Adrenal gland (tissue), 12 donors: ENCODE results near the gene ZNF618. TPM values are rescaled to one million over a fixed set of nuclear protein-coding genes. Genes with fewer than 3 reads are reported as not detected.

Experiments used
- DNase-seq, 7 donors: peaks; one replicate each; pipeline ENCODE4 v3.0.0-alpha.2; 2019 to 2020
- H3K27ac ChIP-seq, 5 donors: fragments of 200-600 bp; sonication (generic) in 4 of 5; 1 replicate in 3 of 5; 2 replicates in 2 of 5; pipeline versions ENCODE4 v1.5.1 to v1.8.0; 2016 to 2020; ENCODE audit warnings: mild to moderate bottlenecking in 1 of 5
- H3K27me3 ChIP-seq: fragments of 200-600 bp; 2 replicates; pipeline ENCODE4 v1.8.0; 2021
- H3K36me3 ChIP-seq, 2 donors: fragments of 200-600 bp; replicated peaks in 1 of 2; 1 replicate in 1 of 2; 2 replicates in 1 of 2; pipeline versions ENCODE4 v1.5.1 to v1.8.0; 2018 to 2022
- H3K4me1 ChIP-seq, 2 donors: fragments of 200-600 bp; replicated peaks in 1 of 2; 1 replicate in 1 of 2; 2 replicates in 1 of 2; pipeline versions ENCODE4 v1.5.1 to v1.8.0; 2018 to 2021
- H3K4me3 ChIP-seq, 4 donors: fragments of 200-600 bp; sonication (generic) in 3 of 4; one replicate each; pipeline ENCODE4 v1.5.1; 2016 to 2018
- H3K9me3 ChIP-seq, 3 donors: fragments of 200-600 bp; sonication (generic) in 1 of 3; replicated peaks in 1 of 3; 1 replicate in 2 of 3; 2 replicates in 1 of 3; pipeline versions ENCODE4 v1.5.1 to v1.8.0; 2016 to 2021
- POLR2A ChIP-seq, 2 donors: fragments of 450-650 bp; IDR thresholded peaks; one replicate each; pipeline ENCODE4 v1.6.1; 2017; ENCODE audit warnings: antibody characterized with exemption in 2 of 2, mild to moderate bottlenecking in 2 of 2, moderate library complexity in 1 of 2
- WGBS, 4 donors: extraction: QIAGEN DNeasy Blood & Tissue Kit in 2 of 4; methylation state at CpG; one replicate each; pipeline versions ENCODE4 v1.1.5 to v1.1.7; 2013 to 2017; 5-methylcytosine and 5-hydroxymethylcytosine counted together
- intact Hi-C, 2 donors: fragments of 100-400 bp; cut with DNase I; formaldehyde crosslinking; loops; one replicate each; pipeline versions ENCODE4 v1.14.1 to v1.15.0; 2022 to 2023
- polyA plus RNA-seq, 3 donors: library from polyadenylated mRNA; stranded (reverse); fragments of 200-250 nt in 2 of 3; fragments of 350-450 nt in 1 of 3; fragmentation: Illumina TruSeq in 1 of 3; extraction: RNeasy Lipid Tissue Mini Kit (QIAGEN cat#74804) in 1 of 3; gene quantifications; one replicate each; pipeline ENCODE4 v1.2.3, GENCODE V29; 2013 to 2014
- total RNA-seq, 9 donors: library from RNA; depleted of rRNA in 4 of 9; stranded (reverse); fragments of >200 nt in 4 of 9; fragments of 120-200 nt in 1 of 9; fragmentation: NEBNext Ultra II Directional in 1 of 9; extraction: Animal tissue kit (Norgen Biotek cat#: 25700) in 1 of 9; gene quantifications; one replicate each; pipeline versions ENCODE4 v1.1.0 to v1.2.4, GENCODE V29; 2013 to 2023
- TF ChIP-seq, protein P1 (sequence below), 6 experiments: fragments of 450-650 bp in 4 of 6; fragments of 200-600 bp in 2 of 6; sonication (generic) in 1 of 6; IDR thresholded peaks; 1 replicate in 5 of 6; 2 replicates in 1 of 6; pipeline versions ENCODE4 v1.5.1 to v1.8.0; 2016 to 2021; ENCODE audit warnings: antibody characterized with exemption in 6 of 6, mild to moderate bottlenecking in 2 of 6, moderate library complexity in 1 of 6
- donor health status: healthy with polysubstance abuse.
- donor health status: Bipolar disorder and iron deficiency.
- donor health status: DM: yes; HTN: yes; CAD: no.
- donor health status: DM: no; HTN: no; CAD: no.
- donor health status: DM: no; HTN: no; CAD: no.
- donor health status: DM: yes; HTN: yes; CAD: no.

The ZNF618 gene
- total and polyA plus RNA-seq, 12 donors, result 4.5 to 21.3 (median 9.9) TPM

DNA sequence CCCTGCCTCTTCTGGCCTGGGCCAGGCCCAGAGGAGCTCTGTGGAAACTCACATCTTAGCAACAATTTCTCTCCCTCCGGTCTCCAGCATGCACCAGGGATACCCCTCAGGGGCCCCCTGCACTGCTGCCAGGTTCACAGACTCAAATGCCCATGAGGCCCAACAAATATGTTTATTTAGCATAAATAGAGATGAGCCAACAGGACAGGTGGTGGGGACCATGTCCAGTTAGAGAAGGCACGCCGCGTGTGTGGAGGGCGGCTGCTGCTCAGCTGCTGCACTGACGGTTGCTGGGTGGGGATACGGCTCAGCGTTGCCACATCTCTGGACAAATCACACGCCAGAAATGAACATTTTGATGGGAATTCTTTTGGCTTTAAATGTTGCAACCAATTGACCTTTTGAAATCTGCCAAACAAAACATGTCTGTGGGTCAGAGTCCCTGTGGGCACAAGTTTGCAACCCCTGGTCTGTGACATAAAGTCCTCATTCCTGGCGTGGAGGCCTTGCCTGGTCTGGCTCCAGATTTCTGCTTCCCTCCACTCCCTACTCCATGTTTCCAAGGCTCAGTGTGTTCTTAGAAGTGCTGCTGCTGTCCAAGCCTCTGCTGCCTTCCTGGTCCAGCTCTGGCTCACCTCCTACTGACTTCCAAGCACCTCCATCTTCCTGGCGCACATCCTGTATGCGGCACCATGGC is 113.1 kb downstream of the ZNF618 start:
- intact Hi-C loops, result loop anchor here in 1 of 2 donors (10.0 kb wide), 1 partner anchor 114 kb away; the partner anchor contains the start of gene ZNF618
- H3K27ac ChIP-seq, result peak overlapping the region in 2 of 5 donors; percentile 28 to 57
- WGBS, 4 donors, result 69 to 73% (median 72%) methylated on average over 12 of the region's 12 CpGs

DNA sequence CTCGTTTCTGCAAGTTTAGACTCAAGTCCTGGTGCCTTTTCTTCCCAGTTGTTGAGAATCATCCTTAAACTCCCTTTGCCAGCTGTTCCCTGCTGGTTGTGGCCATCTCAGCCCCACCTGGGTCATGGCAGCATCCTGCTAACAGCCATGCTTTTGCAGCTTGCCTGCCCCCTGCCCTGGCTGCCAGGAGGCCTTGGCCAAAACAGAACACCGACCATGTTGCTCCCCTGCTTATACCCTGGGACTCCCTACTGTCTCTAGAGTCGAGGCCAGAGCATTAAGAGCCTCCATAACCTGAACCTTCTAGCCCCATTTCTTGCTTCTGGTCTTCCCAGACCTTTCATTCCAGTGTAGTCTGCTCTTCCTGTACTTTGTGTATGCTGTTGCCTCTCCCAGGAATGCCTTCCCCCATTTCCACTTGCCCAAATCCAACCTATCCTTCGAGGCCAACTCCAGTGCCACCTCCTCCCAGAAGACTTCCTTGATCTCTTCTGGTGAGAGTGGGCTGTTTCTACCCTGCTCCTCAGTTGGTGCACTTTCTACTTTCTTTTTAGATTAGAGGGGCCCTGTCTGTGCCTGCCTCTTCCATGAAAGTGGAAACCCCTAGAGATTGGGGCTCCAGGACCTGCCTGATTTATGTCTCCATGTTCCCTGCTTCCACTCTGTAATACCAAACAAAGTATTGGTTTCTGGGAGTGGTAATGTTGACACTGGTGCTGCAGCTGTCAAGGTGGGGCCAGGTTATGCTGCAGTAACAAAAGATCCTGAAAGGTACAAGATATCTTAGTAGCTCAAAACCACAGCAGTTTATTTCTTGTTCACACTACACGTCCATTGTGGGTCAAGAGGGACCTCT is 113.8 kb downstream of the ZNF618 start:
- Histone ChIP-seq H3K9me3 (no peaks in the 10 kb centered on the region), H3K27ac (peak overlapping the region in 2 of 5 donors; percentile 28 to 57), H3K4me1 (peaks cover 37 to 55% of the 10 kb centered on the region in 2 donors), H3K4me3 (no peak overlapping the region), H3K27me3 (no peaks in the 10 kb centered on the region), H3K36me3 (peaks cover 0 to 2% of the 10 kb centered on the region in 2 donors)
- peak in 2 of 7 donors; percentile 0 to 6 for DNase-seq
- intact Hi-C loops, result loop anchor here (10.0 kb wide), 1 partner anchor 115 kb away; the partner anchor contains the start of gene ZNF618 (in 2 of the 2)
- 81 to 96% (median 89%) methylated on average over 5 of the region's 5 CpGs for WGBS, 4 donors
- no peak for TF ChIP-seq POLR2A (IDR thresholded peaks at IDR 0.05)
- TF ChIP-seq, protein P1, sequence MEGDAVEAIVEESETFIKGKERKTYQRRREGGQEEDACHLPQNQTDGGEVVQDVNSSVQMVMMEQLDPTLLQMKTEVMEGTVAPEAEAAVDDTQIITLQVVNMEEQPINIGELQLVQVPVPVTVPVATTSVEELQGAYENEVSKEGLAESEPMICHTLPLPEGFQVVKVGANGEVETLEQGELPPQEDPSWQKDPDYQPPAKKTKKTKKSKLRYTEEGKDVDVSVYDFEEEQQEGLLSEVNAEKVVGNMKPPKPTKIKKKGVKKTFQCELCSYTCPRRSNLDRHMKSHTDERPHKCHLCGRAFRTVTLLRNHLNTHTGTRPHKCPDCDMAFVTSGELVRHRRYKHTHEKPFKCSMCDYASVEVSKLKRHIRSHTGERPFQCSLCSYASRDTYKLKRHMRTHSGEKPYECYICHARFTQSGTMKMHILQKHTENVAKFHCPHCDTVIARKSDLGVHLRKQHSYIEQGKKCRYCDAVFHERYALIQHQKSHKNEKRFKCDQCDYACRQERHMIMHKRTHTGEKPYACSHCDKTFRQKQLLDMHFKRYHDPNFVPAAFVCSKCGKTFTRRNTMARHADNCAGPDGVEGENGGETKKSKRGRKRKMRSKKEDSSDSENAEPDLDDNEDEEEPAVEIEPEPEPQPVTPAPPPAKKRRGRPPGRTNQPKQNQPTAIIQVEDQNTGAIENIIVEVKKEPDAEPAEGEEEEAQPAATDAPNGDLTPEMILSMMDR (IDR thresholded peaks at IDR 0.05), result no peak

More for the DNA sequence above, 113.1 kb downstream of the ZNF618 start:
- Histone ChIP-seq H3K9me3 (no peaks in the 10 kb centered on the region), H3K36me3 (peaks cover 0 to 2% of the 10 kb centered on the region in 2 donors), H3K4me3 (no peak overlapping the region), H3K4me1 (peaks cover 34 to 49% of the 10 kb centered on the region in 2 donors), H3K27me3 (no peaks in the 10 kb centered on the region)
- DNase-seq, result peak in 3 of 7 donors; percentile 18 to 56 (median 49)
- TF ChIP-seq POLR2A (IDR thresholded peaks at IDR 0.05), result no peak
- TF ChIP-seq, protein P1 (IDR thresholded peaks at IDR 0.05), result no peak

- Histone ChIP-seq H3K27ac (peak overlapping the region in 2 of 5 donors; percentile 42 to 57), H3K9me3 (no peaks in the 10 kb centered on the region), H3K4me3 (no peak overlapping the region), H3K27me3 (no peaks in the 10 kb centered on the region), H3K4me1 (peaks cover 37 to 55% of the 10 kb centered on the region in 2 donors), H3K36me3 (peaks cover 0 to 2% of the 10 kb centered on the region in 2 donors)
- DNase-seq, result peak in 3 of 7 donors; percentile 2 to 35 (median 16)
- 81 to 88% (median 88%) methylated on average over 8 of the region's 8 CpGs for WGBS, 4 donors
- intact Hi-C loops, result loop anchor here in 1 of 2 donors (10.0 kb wide), 1 partner anchor 116 kb away; the partner anchor contains the start of gene ZNF618
- TF ChIP-seq, protein P1 (IDR thresholded peaks at IDR 0.05), result no peak
Measured at GRCh38 chr9:113990570-113990907, 114.4 kb downstream of the ZNF618 start.

- intact Hi-C loops, result loop anchor here in 1 of 2 donors (10.0 kb wide), 1 partner anchor 116 kb away; the partner anchor contains the start of gene ZNF618
- TF ChIP-seq POLR2A (IDR thresholded peaks at IDR 0.05), result no peak
- TF ChIP-seq, protein P1 (IDR thresholded peaks at IDR 0.05), result no peak
- H3K27me3 ChIP-seq, result no peaks in the 10 kb centered on the region
- 35 to 42% (median 39%) methylated on average over 3 to 5 of the region's 5 CpGs; no CpG with 5 or more reads in 1 of the 4 donors for WGBS, 4 donors
- DNase-seq, result peak in 6 of 7 donors; percentile 43 to 76 (median 52)
- peaks cover 37 to 52% of the 10 kb centered on the region in 2 donors for H3K4me1 ChIP-seq
- H3K27ac ChIP-seq, result peak overlapping the region in 3 of 5 donors; percentile 42 to 60 (median 57)
- H3K4me3 ChIP-seq, result no peak overlapping the region
- H3K36me3 ChIP-seq, result peaks cover 0 to 2% of the 10 kb centered on the region in 2 donors
- no peaks in the 10 kb centered on the region for H3K9me3 ChIP-seq
Measured at GRCh38 chr9:113990975-113991471, 114.9 kb downstream of the ZNF618 start.
